ENCODE measurements around the gene C10orf71.

Gene C10orf71

GRCh38 chr10:49359349-49360270 is 60.6 kb downstream of the C10orf71 start:
- DNase-seq = no peak

DNA sequence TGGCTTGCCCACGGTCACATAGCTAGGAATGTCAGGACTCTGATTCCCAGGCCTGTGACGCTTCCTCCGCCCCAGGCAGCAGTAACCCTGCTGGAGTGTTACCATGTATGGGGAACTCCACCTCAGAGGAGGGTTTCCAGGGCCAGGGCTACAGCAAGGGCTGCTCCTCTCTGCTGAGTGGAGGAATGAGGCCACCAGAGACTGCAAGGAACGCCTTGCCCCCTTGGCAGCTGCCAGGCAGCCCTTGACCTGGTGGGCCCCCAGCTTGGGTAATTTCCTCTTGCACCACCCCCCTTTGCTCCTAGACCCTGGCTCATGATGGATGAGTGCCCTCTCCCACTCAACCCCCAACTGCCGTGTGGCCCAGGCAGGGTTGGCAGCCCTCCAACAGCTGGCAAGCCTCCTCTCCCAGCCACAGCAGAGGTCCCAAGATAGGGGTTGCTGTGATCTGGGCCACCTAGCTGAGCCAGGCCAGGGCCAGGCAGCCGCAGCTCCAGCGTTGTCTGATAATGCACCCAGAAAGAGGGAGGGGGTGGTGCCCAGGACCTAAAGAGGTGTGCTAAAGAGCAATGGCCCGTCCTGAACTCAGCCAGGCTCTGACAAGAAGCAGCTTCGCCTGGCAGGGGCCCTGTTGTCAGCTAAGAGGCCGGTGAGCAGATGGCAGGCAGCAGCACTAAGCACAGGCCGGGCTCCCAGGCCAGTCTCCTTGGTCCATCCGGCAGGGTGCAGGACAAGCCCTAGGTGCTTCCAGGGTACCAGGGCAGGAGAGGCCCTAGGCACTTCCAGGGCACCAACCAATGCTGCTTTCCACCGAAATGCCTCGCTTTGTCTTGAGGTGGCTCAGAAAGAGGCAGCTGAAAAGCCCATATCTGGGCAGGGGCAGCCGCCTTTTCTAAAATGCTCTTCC is 61.6 kb downstream of the C10orf71 start:
- DNase-seq = no peak

- no peak for DNase-seq
Measured at GRCh38 chr10:49361178-49361554, 62.2 kb downstream of the C10orf71 start.

- DNase-seq = no peak
Measured at GRCh38 chr10:49361735-49362568, 63.0 kb downstream of the C10orf71 start.

DNA sequence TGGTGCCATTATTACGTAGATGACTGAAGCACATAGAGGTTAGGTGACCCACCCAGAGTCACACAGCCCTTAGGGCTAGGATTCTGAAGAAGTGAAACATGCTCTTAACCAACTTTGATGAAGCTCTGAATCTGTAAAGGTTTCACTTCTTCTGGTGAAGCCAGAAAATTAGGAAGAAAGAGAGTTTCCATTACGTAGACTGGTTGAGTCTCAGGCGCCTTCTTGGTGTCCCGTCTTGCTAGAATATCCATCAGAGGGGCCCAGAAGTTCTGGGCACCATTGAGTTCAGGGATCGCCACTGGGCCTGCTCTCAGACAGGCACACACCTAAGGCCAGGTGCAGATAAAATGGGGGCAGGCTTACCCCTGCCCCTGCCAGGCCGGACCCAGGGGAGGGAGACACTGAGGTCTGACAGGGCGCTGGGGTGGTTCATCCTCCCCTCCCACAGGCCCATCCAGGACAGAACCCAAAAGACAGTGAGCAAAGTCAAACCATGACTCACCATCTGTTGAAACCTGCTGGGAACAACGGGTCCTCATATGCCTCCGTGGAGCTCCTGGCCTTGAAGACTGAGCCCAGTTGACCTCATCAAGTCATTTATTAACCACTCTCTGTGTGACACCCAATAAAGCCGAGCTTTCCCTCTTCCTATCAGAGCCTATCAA is 63.8 kb downstream of the C10orf71 start:
- DNase-seq = peak in 1 of 51 donors; percentile 2

- DNase-seq = no peak
Measured at GRCh38 chr10:49363309-49364031, 64.5 kb downstream of the C10orf71 start.

- DNase-seq = no peak
Measured at GRCh38 chr10:49364051-49364450, 65.1 kb downstream of the C10orf71 start.

DNA sequence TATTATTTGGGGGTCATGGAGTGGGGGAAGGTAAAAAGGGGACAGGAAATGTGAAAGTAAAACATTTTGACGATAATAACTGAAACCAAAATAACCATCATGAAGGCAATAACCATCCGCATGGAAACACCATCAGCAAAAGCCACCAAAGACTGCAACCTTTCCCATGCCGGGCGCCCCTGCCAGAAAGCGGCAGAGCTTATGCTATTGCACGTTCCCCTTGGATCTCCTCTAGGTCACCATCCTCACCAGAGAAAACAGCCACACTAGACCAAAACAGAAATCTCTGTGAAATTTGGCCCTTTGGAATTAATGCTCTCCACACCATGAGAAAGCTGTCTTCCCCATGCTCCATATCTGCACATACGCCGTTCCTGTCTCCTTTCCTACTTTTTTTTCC is 65.8 kb downstream of the C10orf71 start:
- DNase-seq = no peak

DNA sequence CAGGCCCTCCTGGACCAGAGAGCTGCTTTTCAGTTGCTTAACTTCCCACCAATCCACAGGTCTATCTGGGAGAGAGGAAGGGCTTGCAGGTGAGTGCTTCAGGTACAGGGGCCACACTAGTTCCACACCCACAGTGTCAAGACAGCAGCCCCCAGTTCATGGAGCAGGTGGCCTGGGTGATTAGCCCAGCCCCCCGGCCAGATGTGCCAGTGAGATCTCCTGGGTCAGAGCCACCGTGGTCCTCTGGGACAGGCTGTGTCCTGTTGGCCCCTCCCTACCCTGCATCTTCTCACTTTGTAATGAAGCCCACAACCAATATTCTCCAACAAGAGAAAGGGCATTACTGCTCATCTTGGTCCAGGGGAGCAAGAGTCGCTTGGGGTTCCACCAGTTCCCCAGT is 66.3 kb downstream of the C10orf71 start:
- no peak for DNase-seq

- DNase-seq = no peak
Measured at GRCh38 chr10:49365675-49366415, 66.9 kb downstream of the C10orf71 start.

DNA sequence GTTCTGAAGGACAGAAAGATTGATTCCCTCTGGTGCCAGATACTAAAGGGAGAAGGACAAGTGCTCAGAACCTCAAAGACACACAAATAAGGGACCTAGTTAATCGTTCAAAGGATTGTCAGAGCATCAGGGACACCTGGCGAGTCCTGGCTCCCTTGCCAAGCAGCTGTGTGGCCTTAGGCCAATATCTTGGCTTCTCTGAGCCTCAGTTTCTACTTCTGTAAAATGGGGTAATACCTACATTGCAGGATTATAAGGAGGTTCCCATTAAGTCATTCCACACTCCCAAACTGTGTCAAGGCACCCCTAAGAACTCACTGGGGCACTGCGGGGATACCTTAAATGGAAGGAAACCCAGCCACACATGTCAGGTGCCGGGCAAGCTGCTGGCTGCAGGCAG is 67.5 kb downstream of the C10orf71 start:
- no peak for DNase-seq

DNA sequence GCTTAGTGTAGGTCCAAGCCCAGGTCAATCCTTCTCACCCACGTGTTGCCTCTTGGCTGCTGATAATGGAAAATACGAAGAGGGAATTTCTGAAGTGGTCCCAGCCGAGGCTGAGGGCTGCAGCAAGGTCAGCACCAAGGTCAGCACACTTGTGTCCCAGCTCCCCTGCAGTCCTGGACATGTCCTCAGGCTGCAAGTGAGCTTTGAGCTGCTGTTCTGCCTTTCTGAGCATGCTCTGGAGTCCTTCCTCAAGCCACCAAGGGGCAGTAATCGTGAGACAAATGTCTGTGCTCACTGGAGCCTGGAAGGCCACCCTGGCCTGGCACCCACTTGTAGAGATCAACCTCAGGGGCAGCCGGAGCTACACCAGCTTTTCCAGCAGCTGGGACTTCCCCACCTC is 68.6 kb downstream of the C10orf71 start:
- no peak for DNase-seq

DNA sequence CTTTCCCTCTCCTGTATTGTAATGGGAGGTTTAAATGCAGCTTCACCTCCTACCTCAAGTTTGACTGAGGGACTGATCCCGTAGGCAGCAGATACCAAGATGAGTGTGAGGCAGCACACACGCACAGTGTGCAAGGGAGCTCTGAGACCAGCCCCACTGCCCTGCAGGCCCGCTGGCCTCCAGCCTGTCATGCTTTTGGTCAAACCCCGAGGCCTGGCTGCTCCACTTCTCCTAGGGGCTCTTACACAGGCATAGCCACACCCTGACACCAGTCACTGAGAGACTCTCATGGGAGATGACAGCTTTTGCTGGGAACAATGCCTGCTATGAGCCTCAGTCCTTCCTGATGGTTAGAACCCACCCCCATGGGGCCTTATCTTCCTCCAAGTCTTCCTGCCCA is 69.3 kb downstream of the C10orf71 start:
- no peak for DNase-seq

GRCh38 chr10:49369216-49370162 is 70.5 kb downstream of the C10orf71 start:
- DNase-seq = no peak

GRCh38 chr10:49370326-49371100 is 71.5 kb downstream of the C10orf71 start:
- DNase-seq = no peak

DNA sequence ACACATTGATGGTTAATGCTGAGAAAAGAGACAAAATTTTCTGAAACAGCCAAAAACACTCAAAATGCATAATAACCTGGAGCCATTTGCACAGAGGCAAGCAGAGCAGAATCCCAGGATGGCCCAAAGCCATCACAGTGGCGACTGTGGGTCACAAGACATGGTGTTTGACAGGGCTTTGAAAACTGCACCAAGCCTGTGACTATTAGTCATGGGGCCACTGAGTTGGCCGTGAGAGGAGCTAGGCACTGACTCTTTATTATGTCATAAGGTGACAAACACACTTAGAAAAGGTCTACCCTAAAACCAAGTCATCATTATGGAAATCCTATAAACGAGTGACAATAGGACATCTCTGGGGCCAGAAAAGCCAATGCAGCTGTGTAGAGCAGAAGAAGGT is 73.0 kb downstream of the C10orf71 start:
- DNase-seq = no peak

- no peak for DNase-seq
Measured at GRCh38 chr10:49373361-49373760, 74.4 kb downstream of the C10orf71 start.
